Dedifferentiated amniotic fluid mesenchymal stem cell (primary cell): ENCODE results near the gene EXOSC2.

Source experiments
- DNase-seq: peaks from one replicate; pipeline ENCODE4 v3.0.0-alpha.2; 2016; ENCODE audit errors: extremely low spot score

The EXOSC2 gene

GRCh38 chr9:130736834-130737233, 43.3 kb downstream of the EXOSC2 start:
- DNase-seq: no peak

GRCh38 chr9:130738281-130738680, 44.7 kb downstream of the EXOSC2 start:
- no peak for DNase-seq

- DNase-seq: no peak
Measured at GRCh38 chr9:130739081-130739480, 45.5 kb downstream of the EXOSC2 start.

GRCh38 chr9:130740218-130741023, 46.8 kb downstream of the EXOSC2 start:
- no peak for DNase-seq

- DNase-seq: no peak
Measured at GRCh38 chr9:130741024-130741305, 47.4 kb downstream of the EXOSC2 start.

- DNase-seq: no peak
Measured at GRCh38 chr9:130741831-130742449, 48.4 kb downstream of the EXOSC2 start.

GRCh38 chr9:130743656-130744055, 50.1 kb downstream of the EXOSC2 start:
- no peak for DNase-seq

- no peak for DNase-seq
Measured at GRCh38 chr9:130745210-130745800, 51.7 kb downstream of the EXOSC2 start.

GRCh38 chr9:130745829-130746228, 52.2 kb downstream of the EXOSC2 start:
- DNase-seq: no peak

GRCh38 chr9:130746434-130747212, 53.0 kb downstream of the EXOSC2 start:
- DNase-seq: no peak

- DNase-seq: no peak
Measured at GRCh38 chr9:130751631-130752355, 58.2 kb downstream of the EXOSC2 start.
